GM23248 (cell line): ENCODE measurements around the gene ASPM.

Experiments used
- EZH2 ChIP-seq: fragments of 200-600 bp; sonication (generic); IDR thresholded peaks from 2 replicates; pipeline ENCODE4 v1.6.1; 2018; ENCODE audit warnings: antibody characterized with exemption, mild to moderate bottlenecking; ENCODE audit not compliant: insufficient read depth, poor library complexity, severe bottlenecking
- EZH2phosphoT487 ChIP-seq: fragments of 200-600 bp; sonication (generic); IDR thresholded peaks from 2 replicates; pipeline ENCODE4 v1.6.1; 2018; ENCODE audit warnings: antibody characterized with exemption, moderate library complexity, mild to moderate bottlenecking, low read depth; ENCODE audit not compliant: insufficient read depth

DNA sequence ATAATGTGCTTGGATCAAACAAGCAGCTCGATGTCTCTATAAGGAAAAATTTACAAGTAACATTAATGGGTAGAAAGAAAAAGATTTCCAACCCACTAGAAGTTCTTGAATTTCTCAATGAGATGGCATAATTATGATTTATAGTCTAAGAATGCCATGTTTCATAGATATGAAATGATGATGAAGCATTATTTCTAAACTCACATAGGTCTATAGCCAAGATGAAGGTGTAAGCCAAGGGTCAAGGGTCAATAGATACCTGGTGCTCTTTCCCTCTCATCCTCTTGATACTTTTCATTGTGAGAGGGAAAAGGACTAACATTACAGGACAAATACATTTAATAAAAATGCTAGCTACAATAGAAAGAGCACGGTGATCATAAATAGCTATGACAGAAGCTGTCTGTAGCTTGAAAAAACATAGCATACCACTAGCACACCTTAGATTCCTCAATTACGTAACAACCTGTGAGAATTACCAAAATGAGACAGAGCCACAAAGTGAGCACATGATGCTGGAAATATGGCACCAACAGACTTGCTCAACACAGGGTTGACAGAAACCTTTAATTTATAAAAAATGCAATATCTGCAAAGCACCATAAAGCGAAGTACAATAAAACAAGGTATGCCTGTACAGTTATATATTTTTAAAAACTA lies 53.1 kb downstream of the ASPM start:
- TF ChIP-seq EZH2 (no peak), EZH2phosphoT487 (no peak)
